ENCODE measurements around the gene ORAI2.
"Not testable (repeated sequence)": the region's sequence is repeated elsewhere in the genome, so short reads cannot be mapped to it uniquely, and the experiment has no call there.

The ORAI2 gene

DNA sequence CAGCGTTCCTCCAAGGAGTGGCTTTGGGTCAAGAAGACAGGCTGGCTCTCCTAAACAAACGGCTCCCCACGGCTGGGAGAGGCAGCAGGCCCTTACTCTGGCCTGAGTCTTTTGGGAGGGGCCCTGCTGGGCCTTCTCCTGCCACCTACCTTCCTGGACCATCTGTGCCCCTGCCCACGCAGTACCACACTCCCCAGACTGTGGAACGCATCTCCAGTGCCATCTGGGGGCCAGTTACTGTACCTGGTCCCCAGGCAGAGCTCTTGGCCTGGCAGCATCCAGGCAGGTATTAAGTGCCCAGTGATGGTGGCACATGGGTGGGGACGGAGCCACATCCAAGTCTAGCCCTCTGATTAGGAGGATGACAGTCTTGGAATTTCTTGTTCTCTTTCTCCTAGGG, 16.9 kb downstream of the ORAI2 start:
- peak; percentile 61 for DNase-seq

DNA sequence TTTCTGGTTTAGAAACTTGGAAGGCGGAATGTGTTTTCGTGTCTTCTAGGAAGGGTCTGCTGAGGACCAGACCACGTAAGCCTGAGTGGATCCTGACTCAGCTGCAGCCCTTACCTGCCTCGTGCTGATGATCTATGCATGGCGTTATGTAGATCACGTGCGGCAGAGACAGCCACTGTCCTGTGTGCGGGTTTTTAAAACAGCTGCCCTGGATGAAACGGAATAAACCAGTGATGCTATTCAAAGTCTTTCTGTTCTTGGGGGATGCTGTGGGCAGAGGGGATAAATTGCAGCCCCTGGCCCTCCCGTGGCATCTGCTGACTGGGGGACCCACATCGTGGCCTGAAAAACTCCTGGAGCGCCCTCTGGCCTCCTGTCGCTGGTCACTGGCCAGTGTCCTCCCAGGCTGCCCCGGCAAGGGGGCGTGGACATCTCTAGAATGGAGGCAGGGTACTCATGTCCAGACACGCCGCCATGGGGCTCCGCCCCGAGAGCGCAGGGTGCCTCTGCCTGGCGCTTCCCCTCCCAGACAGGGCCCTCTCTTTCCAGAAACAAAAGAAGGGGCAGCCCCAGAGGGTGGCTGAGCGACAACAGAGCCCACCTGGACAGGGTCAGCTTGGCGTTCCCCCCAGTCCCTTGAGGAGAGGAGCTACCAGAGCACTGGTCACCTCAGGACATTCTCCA, 18.1 kb downstream of the ORAI2 start:
- no peak for DNase-seq

DNA sequence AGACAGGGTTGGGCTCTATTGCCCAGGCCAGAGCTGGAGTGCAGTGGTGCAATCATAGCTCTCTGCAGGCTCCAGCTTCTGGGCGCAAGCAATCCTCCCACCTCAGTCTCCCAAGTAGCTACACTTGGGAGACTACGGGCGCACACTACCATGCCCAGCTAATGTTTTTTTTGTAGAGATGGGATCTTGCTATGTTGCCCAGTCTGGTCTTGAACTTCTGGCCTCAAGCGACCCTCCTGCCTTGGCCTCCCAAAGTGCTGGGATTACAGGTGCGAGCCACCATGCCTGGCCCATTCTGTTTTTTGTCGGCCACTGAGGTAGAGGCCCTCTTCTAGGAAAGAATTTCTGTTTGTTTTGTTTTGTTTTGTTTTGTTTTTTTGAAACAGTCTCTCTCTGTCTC, 19.1 kb downstream of the ORAI2 start:
- no peak for DNase-seq

- DNase-seq: no peak
These were observed 19.9 kb downstream of the ORAI2 start for GRCh38 chr7:102453319-102453718.

GRCh38 chr7:102454468-102454867, 21.1 kb downstream of the ORAI2 start:
- DNase-seq: no peak

GRCh38 chr7:102454932-102455331, 21.6 kb downstream of the ORAI2 start:
- DNase-seq: not testable (repeated sequence)

- no peak for DNase-seq
These were observed 22.2 kb downstream of the ORAI2 start for GRCh38 chr7:102455596-102455995.

DNA sequence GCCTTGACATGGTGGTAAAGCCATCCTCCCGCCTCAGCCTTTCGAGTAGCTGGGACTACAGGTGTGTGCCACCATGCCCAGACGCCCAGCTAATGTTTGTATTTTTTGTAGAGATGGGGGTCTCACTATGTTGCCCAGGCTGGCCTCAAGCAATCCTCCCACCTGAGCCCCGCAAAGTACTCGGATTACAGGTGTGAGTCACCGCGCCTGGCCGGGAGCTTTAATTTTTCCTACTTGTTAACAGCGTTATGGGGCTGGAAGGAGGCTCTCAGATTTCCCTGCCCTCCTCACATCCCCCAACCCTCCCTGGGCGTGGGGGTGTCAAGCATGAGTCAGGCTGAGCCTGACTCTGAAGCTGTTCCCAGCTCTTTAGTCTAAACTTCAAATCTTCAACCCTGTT, 23.0 kb downstream of the ORAI2 start:
- DNase-seq: no peak

- DNase-seq: no peak
These were observed 24.1 kb downstream of the ORAI2 start for GRCh38 chr7:102457352-102457924.

- DNase-seq: no peak
These were observed 26.0 kb downstream of the ORAI2 start for GRCh38 chr7:102459221-102459844.

DNA sequence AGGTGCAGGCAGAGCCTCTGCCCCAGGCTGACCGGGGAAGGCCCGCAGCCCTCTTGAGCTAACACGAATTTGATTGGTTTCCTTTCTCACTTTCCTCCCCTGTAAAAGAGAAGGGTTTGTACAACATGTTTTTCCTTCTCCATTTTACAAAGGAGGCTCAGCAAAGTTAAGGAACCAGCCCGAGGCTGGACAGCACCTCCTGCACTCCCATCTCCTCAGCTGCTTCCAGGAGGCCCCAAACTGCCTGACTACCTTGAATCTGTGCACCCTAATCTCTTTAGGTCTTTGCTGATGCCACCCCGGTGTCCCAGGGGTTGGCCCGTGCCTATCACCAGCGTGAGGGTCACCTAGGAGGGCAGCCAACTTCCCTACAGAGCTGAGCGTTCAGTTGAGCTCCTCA, 27.1 kb downstream of the ORAI2 start:
- no peak for DNase-seq

- no peak for DNase-seq
These were observed 30.6 kb downstream of the ORAI2 start for GRCh38 chr7:102463841-102464576.

GRCh38 chr7:102464577-102465280, 31.4 kb downstream of the ORAI2 start, which contains the start of the genes ALKBH4 and LRWD1:
Gene ALKBH4, minus strand, starts transcription at chr7:102464863. Its CDS starts 27 bp downstream, at chr7:102464836.
Gene LRWD1, plus strand, starts transcription at chr7:102464984. Its CDS starts 97 bp downstream, at chr7:102465081.
- DNase-seq: peak; percentile 98

DNA sequence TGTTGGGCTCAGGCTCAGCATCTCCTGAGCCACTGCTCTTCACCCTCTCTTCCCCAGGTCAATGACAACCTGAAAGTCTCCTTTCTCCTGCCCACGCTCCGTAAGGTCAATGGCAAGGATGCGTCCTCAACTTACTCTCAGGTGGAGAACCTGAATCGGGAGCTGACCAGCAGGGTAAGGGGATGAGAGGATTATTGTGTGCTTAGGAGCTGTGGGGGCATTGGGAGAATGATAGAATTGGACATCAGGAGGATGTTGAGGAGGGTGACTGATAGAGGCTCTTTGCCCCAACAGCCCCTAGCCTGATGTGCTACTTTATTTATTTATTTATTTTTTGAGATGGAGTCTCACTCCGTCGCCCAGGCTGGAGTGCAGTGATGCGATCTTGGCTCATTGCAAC, 32.7 kb downstream of the ORAI2 start:
- DNase-seq: no peak

DNA sequence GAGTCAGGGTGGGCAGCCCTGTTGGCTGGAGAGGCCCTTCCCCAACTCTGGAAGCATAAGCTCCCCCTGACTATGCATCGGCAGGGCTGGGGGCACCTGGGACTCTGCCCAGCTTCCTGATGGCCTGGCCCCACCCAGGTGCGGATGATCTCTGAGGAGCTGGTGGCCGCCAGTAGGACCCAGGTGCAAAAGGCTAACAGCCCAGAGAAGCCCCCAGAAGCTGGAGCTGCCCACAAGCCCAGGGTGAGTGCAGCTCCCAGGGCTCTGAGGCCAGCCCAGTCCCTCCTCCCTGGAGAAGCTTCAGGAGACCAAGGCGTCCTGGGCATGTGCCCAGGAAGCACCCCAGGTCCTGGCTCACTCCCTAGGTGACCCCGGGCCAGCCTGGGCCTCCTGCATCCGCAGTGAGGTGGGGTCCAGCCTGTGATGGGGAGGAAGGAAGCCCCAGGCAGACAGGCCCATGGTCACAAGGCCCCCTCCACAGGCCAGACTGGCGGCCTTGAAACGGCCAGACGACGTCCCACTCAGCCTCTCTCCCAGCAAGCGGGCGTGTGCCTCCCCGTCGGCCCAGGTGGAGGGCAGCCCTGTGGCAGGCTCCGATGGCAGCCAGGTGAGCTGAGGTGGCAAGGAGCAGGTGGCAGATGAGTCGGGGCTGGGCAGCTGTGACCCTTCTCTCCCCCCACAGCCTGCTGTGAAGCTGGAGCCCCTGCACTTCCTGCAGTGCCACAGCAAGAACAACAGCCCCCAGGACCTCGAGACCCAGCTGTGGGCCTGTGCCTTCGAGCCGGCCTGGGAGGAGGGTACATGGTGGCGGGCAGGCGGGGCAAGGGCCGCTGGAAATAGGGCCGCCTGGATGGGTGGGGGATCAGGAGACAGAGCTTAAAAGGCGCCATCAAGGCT, 34.5 kb downstream of the ORAI2 start:
- no peak for DNase-seq

GRCh38 chr7:102468478-102469350, 35.3 kb downstream of the ORAI2 start:
- no peak for DNase-seq

- DNase-seq: no peak
These were observed 36.1 kb downstream of the ORAI2 start for GRCh38 chr7:102469351-102469971.

DNA sequence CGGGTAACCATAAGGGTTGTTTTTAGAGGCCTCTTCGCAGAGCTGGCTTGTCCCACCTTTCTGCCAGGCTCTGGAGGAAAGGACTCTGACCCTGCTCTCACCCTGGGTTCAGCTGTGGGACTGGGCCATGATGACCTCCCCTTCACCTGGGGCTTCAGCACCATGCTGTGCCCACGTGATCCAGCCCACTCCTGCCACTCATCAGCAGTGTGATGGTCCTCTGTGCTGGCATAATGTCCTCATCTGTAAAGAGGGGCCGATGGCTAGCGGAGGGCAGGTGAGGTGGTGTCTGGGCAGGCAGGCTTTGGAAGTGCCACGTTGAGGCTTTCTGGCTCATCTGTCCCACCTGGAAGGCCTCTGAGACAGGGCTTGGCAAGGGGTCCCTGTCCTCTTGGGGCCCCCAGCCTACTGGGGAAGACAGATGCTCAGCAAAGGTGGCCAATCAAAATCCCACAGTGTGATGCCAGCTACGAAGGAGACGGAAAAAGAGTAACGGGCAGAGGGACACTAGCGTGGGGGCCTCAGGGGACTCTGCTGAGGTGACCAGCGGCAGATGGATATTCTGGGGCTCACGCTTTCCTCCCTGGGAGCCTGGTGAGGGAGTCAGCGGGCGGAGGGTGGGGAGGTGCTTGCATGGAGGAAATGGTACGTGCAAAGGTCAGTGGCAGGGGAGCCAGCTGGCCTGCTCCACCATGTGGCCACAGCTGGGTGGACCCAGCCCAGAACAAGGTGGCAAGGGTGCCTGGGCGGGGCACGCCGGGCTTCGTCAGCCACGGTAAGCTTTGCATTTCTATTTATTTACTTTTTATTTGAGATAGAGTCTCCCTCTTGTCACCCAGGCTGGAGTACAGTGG, 36.8 kb downstream of the ORAI2 start:
- no peak for DNase-seq

DNA sequence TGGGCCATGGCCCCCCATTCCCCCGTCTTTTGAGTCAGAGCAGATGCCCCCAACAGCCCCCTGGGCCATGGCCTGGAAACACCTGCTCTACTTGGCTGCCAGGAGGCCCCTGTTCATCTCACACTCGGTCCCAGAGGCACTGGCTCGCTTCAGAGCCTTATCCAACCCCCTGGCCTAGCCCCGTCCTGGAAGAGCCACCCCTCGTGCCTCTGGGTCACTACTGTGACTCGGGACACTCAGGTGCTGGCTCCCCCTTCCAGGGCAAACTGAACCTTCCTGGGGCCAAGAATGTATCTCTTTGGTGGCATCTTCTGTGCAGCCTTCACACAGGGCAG, 38.4 kb downstream of the ORAI2 start:
- DNase-seq: peak; percentile 1
